ENCODE results near the gene MRPS27.

Gene MRPS27

DNA sequence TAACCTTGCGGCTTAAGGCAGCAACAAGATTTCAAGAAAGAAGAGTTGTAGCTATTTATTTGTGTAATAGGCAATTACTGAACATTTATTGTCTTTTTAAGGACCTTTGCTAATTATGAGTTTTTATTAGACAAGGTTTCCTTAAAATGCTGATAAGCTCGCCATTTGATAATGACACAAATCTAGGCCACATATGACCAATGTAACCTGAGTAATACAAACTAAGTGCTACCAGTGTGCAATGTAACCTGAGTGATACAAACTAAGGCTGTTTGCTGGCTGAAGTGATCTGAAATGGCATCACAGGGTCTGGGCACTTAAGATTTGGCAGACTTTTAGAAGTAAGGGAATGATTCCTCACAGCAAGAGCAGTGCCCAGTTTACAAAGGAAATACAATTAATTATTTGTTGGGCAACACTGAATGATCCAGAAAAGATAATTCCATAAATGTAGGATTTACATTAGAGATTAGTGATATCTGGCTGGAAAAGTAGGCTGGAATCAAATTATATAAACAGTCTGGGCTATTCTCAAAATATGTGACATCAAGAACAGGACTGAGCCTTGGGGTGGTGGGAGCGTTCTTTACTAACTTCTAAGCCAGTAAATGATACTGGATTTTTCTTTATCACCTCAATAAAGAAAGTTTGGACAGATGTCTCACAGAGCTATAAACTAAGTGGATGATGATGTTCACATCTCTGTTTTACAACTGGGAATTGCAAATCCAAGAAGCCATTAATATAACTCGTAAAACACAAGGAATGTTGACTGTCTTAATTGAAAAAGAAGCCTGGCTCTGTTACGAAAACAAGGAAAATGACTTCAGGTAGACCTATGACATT lies 54.8 kb downstream of the MRPS27 start:
- no peak for DNase-seq (ENCODE audit: low read depth, low spot score)

DNA sequence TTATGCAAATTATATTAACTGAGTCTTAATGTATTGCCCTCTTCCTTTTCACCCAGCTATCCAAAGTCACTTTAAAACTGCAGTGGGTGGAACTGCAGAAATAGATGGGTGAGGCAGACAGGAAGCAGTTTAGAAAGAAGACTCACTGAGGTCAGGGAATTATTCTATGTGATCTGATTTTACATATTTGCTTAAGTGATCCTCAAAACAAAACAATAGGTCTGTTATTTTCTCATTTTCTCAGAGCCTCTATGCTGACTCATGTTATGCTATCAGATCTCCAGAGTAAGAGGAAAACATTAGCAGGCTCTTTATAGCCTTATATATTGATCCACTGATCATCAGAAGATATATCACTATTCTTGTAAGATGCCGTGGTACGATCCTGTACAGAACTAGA lies 63.5 kb downstream of the MRPS27 start:
- no peak for DNase-seq (ENCODE audit: low read depth, low spot score)

- DNase-seq (ENCODE audit: low read depth, low spot score): no peak
Measured at GRCh38 chr5:72255670-72256069, 64.4 kb downstream of the MRPS27 start.

DNA sequence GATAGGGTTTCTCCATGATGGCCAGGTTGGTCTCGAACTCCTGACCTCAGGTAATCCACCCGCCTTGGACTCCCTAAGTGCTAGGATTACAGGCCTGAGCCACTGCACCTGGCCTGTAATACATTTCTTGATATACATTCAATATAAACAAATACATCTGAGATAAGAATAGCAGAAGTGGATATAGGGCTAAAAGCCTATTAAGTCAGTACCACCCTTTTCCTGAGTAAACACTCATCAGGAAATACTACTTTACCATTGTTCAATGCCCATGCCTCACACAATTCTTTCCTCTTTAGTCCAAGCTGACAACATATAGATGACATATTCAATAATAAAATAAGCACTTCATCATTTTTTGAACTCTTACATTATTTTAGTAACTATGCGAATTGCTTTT lies 64.8 kb downstream of the MRPS27 start:
- no peak for DNase-seq (ENCODE audit: low read depth, low spot score)

DNA sequence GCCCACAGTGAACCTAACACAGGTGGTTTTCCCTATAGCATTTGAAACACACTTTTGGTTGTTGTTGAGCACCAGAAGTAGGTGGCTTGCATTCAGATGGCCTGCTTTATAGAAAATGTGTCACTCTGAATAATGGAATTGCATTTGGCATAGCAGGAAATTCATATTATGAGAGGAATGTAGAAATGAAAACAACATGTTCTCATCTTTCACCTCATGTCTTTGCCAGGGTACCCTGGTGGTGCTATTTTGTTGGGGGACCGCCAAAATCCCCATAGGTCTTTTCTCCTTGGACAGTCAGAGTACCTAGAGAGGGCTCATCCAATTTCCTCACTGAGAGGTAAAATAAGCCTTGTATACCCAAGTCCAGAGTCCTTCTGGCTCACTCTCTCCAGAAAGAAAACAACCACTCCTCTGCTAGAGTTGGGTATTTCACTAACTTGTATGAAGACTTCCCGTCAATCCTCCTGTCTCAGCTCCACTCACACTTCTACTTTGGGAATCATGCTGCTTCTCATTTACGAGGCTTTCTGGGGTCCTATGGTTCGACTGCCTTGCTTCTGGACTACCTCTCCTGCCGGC lies 67.4 kb downstream of the MRPS27 start:
- no peak for DNase-seq (ENCODE audit: low read depth, low spot score)

- DNase-seq (ENCODE audit: low read depth, low spot score): no peak
Measured at GRCh38 chr5:72252008-72252407, 68.0 kb downstream of the MRPS27 start.

DNA sequence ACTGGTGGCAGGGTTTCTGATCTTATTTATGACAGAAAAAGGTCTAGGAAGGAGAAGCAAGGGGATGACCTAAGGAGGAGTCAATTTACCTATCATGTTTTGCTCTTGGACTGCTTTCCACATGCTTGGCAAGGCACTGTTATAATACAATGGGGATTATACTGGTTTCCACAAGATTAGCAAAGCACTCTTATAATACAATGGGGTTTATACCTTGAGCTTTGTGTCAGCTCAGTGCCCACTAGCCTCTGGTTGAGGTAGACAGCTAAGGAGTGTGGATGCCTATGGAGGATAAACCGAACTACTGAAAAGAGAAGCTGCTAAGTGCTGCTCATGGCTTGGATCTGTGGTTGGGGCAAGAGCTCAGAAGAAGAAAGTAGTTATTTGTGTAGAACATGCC lies 68.7 kb downstream of the MRPS27 start:
- DNase-seq (ENCODE audit: low read depth, low spot score): no peak

- DNase-seq (ENCODE audit: low read depth, low spot score): no peak
Measured at GRCh38 chr5:72248410-72248981, 71.5 kb downstream of the MRPS27 start.

DNA sequence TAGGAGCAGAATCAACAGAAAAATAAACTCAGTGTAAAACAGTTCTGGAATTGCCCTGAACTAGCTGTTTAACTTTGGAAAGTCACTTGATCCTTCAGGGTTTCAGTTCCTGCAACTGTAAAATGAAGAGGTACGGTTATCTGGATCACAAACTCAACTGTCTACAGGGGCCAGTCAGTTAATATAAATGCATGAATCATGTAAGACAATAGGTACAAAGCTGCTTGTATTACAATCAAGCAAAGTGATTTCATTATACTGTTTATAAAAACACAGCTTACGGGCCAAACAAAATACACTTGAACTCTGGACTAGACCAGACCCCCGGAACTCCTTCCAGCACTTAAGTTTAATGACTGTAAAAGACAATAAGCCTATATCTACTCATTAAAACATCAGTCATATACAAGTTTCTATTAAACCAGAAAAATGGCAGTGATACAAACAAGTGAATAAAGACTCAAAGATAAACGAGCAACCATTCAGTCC lies 73.0 kb downstream of the MRPS27 start:
- DNase-seq (ENCODE audit: low read depth, low spot score): no peak

DNA sequence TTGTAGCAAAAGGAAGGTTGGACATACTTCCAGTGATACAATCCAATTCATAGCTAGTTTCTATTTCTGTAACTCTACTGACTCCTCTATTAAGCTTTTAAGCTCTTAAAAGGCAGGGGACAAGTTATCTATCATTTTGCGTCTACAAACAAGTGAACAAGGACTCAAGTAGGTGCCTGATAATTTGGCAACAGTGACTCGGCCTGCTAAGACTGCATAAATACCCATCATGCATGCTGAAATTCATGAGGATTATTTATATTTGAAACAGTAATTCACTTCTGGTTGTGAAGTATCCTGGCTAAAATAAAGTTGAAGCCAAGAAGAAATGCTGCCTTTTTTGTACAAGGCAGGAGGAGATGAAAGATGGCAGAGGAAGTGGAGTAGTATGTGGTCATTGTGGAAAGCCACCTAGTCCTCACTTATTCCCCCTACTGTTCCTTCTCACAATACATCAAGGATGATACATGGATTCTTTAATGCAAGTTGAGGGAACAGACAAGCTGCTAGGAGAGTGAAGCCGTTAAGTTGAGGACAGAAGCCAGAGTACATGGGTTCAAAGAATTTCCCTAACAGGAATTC lies 74.0 kb downstream of the MRPS27 start:
- DNase-seq (ENCODE audit: low read depth, low spot score): no peak

- no peak for DNase-seq (ENCODE audit: low read depth, low spot score)
Measured at GRCh38 chr5:72245546-72245945, 74.5 kb downstream of the MRPS27 start.

- no peak for DNase-seq (ENCODE audit: low read depth, low spot score)
Measured at GRCh38 chr5:72244862-72245371, 75.1 kb downstream of the MRPS27 start.

DNA sequence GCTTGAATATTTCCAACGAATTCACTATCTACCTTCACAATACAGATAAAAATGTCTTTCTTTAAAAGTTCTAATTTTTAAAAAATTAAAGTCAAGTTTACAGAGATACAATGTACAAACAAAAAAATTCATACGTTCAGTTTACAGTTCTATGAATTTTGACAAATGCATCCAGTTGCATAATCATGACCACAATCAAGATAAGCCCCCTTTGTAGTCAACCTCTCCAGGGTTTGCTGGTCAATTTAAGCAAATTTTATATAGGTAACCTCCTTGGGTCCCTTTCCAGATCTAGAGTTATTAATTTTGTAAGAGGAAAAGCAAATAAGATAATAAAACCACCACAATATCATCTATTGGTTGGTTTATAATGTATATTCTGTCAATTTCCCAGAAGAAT lies 76.3 kb downstream of the MRPS27 start:
- no peak for DNase-seq (ENCODE audit: low read depth, low spot score)

DNA sequence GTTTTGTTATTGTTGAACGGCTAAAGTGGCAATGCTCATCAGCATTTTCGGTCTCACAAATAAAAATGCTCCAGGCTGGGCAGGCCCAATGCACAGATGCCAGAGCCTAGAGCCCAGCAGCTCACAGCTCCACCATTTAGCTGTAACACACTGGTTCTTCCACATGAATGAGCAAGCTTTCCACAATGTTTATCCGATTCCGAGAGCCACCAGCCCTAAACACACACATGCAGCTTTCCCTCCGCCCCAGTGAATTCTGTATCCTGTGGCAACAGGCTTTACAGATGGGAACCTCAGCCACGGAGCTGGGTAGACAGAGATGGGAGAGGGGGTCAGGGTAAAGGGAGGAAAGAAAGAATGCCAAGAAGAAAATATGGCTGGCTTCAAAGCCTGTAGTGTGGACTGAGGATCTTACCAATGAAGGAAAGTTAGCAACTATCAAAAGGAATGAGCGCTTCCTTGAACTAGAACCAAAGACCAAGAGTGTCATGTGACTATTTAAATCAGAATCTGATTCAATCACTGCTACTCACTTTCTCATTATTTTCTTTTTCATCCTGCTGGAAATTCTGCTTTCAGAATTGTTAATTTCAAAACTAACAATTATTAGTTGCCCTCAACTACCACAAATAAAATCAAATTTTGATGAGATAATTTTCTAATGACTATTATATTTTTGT lies 77.1 kb downstream of the MRPS27 start:
- no peak for DNase-seq (ENCODE audit: low read depth, low spot score)

DNA sequence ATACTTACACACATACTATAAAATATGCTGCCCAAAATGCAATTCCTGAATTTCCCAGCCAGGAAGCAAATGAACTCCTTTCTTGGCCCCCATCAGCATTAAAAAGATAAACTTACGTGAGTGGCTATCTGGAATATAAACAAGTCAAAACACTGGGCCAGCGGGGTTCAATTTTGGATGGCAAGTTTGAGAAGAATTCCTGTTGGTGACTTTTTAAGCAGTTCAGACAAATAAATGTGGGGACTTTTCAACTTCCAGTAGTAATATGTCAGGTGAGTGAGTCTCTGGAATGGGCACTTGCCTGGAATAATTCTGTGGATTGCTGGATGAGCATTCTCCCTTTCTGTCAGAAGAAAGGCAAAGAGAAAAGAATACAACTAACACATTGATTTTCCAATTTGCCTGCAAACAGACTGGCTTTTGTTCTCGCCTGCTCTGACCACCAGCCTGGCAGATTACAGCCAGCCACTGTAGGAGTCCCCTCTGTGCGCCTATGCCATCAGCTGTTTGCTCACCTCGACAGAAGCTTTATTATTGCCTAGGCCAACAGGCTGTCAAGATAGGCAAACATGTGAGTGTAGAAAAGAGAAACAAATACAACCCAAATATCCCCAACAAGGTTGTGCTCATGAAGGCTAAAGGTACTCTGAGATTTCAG lies 78.6 kb downstream of the MRPS27 start:
- DNase-seq (ENCODE audit: low read depth, low spot score): no peak

DNA sequence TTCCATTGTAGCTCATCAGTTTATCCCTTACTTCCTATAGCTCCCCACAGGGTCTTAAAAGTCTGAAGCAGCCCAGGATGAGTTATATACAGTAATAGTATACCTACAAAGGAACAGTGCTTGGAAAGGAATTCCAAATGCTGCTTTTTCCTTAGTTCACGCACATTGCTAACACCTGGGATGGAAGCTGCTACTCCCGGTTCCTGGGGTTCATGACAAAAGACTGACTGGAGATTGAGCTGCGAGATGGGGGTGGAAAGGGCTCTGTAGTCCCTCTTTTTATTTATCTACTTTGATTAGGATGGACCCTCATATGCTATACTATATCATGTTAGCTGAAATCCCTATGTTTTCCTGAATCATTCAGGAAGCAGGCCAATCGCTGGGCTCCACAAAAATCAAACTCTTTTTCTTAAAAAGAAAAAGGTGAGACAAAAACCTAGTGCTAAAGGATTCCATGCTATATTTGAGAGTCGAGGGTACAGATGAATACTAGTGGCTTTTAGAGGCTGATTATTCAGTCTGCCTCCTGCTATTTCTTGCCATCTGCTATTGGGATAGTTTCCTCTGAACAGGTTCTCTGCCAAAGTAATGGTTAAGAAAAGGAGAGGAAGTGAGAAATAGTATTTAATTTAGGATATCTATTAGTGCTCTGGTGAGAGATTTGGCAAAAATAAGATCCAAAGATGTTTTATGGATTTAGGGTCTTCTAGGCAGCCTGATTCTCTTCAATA lies 81.2 kb downstream of the MRPS27 start:
- DNase-seq (ENCODE audit: low read depth, low spot score): no peak

DNA sequence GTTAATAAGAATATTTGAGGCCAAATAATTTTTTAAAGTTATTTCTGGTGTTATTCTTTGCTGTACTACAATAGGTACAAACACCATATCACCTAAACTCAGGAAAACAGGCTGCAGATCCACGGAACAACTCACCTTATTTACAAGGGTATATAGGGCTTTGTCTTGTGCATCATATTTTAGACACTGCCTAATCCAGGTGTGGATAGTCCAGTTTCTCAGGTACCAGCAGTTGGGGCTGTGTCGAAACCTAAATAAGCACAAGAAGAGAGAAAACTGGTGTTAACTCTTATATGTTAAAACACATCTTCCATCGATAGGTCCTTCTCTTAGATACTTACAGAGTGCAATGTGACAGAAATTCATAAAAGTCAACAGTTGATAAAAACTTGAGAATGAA lies 82.2 kb downstream of the MRPS27 start:
- no peak for DNase-seq (ENCODE audit: low read depth, low spot score)

DNA sequence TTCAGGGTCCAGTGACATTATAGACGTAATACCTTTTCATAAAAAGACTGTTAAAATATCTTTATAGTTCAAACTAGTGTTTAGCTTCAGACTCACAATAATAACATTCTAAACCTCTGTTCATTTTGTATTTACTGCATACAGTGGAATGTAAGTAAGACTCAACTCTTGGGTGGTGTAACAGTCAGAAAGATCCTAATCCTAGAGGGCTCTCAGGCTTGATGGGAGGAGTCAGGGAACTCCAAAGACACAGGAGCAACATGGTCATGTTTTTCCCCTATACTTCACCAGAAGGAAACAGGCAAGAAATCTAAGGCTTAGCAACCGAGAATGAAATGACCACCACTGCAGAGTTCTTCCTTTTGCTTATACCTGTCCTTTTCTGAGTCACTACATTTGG lies 82.6 kb downstream of the MRPS27 start:
- DNase-seq (ENCODE audit: low read depth, low spot score): no peak

GRCh38 chr5:72235725-72236124 lies 84.3 kb downstream of the MRPS27 start:
- DNase-seq (ENCODE audit: low read depth, low spot score): no peak

GRCh38 chr5:72234868-72235267 lies 85.2 kb downstream of the MRPS27 start:
- DNase-seq (ENCODE audit: low read depth, low spot score): no peak

Data from activated CD4-positive, CD25-positive, alpha-beta regulatory T cell treated with anti-CD3 and anti-CD28 coated beads, Interleukin-2, amount 50 U/mL, for 16 hours (primary cell).